Measurements from ENCODE around the gene TACC2.

Gene TACC2

DNA sequence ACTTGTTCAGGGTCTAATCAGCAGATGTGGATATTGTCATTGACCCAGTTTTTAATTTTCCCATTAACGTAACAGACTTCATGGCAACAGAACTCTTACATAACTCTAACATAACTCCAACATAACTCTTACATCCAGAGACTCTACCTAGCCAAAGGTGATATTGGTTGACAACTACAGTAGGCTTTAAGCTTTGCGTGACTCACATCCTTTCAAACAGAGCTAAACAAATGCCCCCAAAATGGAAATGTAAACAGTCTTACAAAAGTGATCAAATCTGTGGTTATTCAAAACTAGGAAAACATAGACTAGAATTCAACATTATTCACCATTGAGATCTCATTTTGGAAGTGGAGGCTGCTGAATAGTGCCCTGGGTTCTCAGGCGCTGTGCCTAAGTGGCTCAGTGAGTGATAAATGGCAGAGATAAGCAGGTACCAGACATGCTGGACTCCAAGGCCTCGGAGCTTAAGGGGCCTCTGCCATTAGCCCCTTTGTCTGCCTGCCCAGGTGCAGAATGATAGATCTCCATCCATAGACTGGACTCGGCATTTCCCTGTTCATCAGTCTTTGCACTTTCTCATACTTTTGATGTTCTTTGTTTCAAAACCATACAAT is 247.8 kb downstream of the TACC2 start:
- TF ChIP-seq REST (IDR thresholded peaks at IDR 0.05; ENCODE audit: insufficient read depth in 1 of 2, low read depth in 2 of 2, low read length in 2 of 2) (no peak), POLR2AphosphoS5 (IDR thresholded peaks at IDR 0.05; ENCODE audit: low read depth, low read length) (no peak), SIN3A (IDR thresholded peaks at IDR 0.05; ENCODE audit: borderline replicate concordance, insufficient read depth, low read length) (no peak), FOXP2 (optimal IDR thresholded peaks at IDR 0.05; ENCODE audit: borderline replicate concordance, extremely low read depth, extremely low read length, insufficient read depth) (no peak), TAF1 (IDR thresholded peaks at IDR 0.05; ENCODE audit: borderline replicate concordance, insufficient read depth, low read length) (no peak)

DNA sequence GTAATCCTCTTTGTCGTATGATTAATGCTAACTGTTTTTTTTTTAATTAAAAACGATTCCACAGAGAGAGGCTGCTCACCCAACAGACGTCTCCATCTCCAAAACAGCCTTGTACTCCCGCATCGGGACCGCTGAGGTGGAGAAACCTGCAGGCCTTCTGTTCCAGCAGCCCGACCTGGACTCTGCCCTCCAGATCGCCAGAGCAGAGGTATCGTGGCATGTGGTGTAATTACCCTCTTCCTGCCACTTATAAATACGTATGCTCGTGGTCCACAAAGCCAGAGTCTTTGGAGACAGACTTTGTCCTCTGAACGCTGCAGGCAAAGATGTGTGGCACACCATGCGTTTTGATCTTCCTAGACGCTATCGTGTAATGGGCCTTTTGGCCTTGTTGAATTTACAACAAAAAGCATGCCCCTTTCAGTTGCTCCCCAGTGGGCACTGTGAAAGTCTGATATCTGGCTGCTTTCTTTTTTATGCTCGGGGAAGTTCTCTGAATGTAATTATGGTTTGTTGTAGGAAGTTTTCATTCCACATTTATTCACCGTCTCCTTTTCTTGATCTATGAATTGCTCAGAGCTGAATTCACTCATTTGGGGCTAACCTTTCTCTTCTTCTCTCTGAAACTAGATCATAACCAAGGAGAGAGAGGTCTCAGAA is 248.5 kb downstream of the TACC2 start:
- TF ChIP-seq SIN3A (IDR thresholded peaks at IDR 0.05; ENCODE audit: borderline replicate concordance, insufficient read depth, low read length): no peak
- TF ChIP-seq TAF1 (IDR thresholded peaks at IDR 0.05; ENCODE audit: borderline replicate concordance, insufficient read depth, low read length): no peak
- no peak for TF ChIP-seq FOXP2 (optimal IDR thresholded peaks at IDR 0.05; ENCODE audit: borderline replicate concordance, extremely low read depth, extremely low read length, insufficient read depth)
- no peak for TF ChIP-seq POLR2AphosphoS5 (IDR thresholded peaks at IDR 0.05; ENCODE audit: low read depth, low read length)
- no peak for TF ChIP-seq REST (IDR thresholded peaks at IDR 0.05; ENCODE audit: insufficient read depth in 1 of 2, low read depth in 2 of 2, low read length in 2 of 2)

GRCh38 chr10:122239578-122240257 is 250.8 kb downstream of the TACC2 start:
- no peak for TF ChIP-seq SIN3A (IDR thresholded peaks at IDR 0.05; ENCODE audit: borderline replicate concordance, insufficient read depth, low read length)
- TF ChIP-seq FOXP2 (optimal IDR thresholded peaks at IDR 0.05; ENCODE audit: borderline replicate concordance, extremely low read depth, extremely low read length, insufficient read depth): no peak
- no peak for TF ChIP-seq POLR2AphosphoS5 (IDR thresholded peaks at IDR 0.05; ENCODE audit: low read depth, low read length)
- TF ChIP-seq TAF1 (IDR thresholded peaks at IDR 0.05; ENCODE audit: borderline replicate concordance, insufficient read depth, low read length): no peak
- TF ChIP-seq REST (IDR thresholded peaks at IDR 0.05; ENCODE audit: insufficient read depth in 1 of 2, low read depth in 2 of 2, low read length in 2 of 2): no peak

GRCh38 chr10:122240401-122240800 is 251.4 kb downstream of the TACC2 start:
- TF ChIP-seq SIN3A (IDR thresholded peaks at IDR 0.05; ENCODE audit: borderline replicate concordance, insufficient read depth, low read length): no peak
- TF ChIP-seq REST (IDR thresholded peaks at IDR 0.05; ENCODE audit: insufficient read depth in 1 of 2, low read depth in 2 of 2, low read length in 2 of 2): no peak
- TF ChIP-seq FOXP2 (optimal IDR thresholded peaks at IDR 0.05; ENCODE audit: borderline replicate concordance, extremely low read depth, extremely low read length, insufficient read depth): no peak
- TF ChIP-seq TAF1 (IDR thresholded peaks at IDR 0.05; ENCODE audit: borderline replicate concordance, insufficient read depth, low read length): no peak
- no peak for TF ChIP-seq POLR2AphosphoS5 (IDR thresholded peaks at IDR 0.05; ENCODE audit: low read depth, low read length)

Measured in PFSK-1 (cell line).